Coronary artery (tissue), 2 donors: ENCODE measurements around the gene NTM.

Source experiments
- DNase-seq: peaks from one replicate; pipeline ENCODE4 v3.0.0-alpha.2; 2017; ENCODE audit warnings: low spot score
- H3K27ac ChIP-seq, 2 donors: fragments of 200-600 bp; sonication (generic); one replicate each; pipeline ENCODE4 v1.5.1; 2016 to 2019
- H3K4me3 ChIP-seq: fragments of 200-600 bp; sonication (generic); 2 replicates; pipeline ENCODE4 v1.5.1; 2016; ENCODE audit warnings: mild to moderate bottlenecking, moderate library complexity
- CTCF ChIP-seq: fragments of 200-600 bp; sonication (generic); IDR thresholded peaks from one replicate; pipeline ENCODE4 v1.5.1; 2019; ENCODE audit warnings: antibody characterized with exemption

Gene NTM

GRCh38 chr11:131975619-131976018, 605.2 kb downstream of the NTM start:
- no peak for TF ChIP-seq CTCF
- Histone ChIP-seq H3K4me3 (no peak overlapping the region), H3K27ac (no peak overlapping the region)
- DNase-seq, result no peak

GRCh38 chr11:131976021-131976420, 605.6 kb downstream of the NTM start:
- no peak overlapping the region for H3K4me3 ChIP-seq
- no peak for DNase-seq
- TF ChIP-seq CTCF, result no peak
- no peak overlapping the region for H3K27ac ChIP-seq

GRCh38 chr11:131977231-131977630, 606.8 kb downstream of the NTM start:
- Histone ChIP-seq H3K4me3 (no peak overlapping the region), H3K27ac (no peak overlapping the region)
- no peak for TF ChIP-seq CTCF
- no peak for DNase-seq

- Histone ChIP-seq H3K4me3 (no peak overlapping the region), H3K27ac (no peak overlapping the region)
- DNase-seq, result no peak
- no peak for TF ChIP-seq CTCF
These were observed 607.4 kb downstream of the NTM start for GRCh38 chr11:131977854-131978253.

- TF ChIP-seq CTCF, result no peak
- Histone ChIP-seq H3K4me3 (no peak overlapping the region), H3K27ac (no peak overlapping the region)
- no peak for DNase-seq
These were observed 607.9 kb downstream of the NTM start for GRCh38 chr11:131978351-131978750.

GRCh38 chr11:131979364-131979763, 608.9 kb downstream of the NTM start:
- Histone ChIP-seq H3K4me3 (no peak overlapping the region), H3K27ac (no peak overlapping the region)
- DNase-seq, result no peak
- TF ChIP-seq CTCF, result no peak

GRCh38 chr11:131980199-131980598, 609.8 kb downstream of the NTM start:
- Histone ChIP-seq H3K27ac (no peak overlapping the region), H3K4me3 (no peak overlapping the region)
- no peak for TF ChIP-seq CTCF
- no peak for DNase-seq
